Cardiac fibroblast (primary cell): ENCODE measurements around the gene CTF1.

ENCODE experiments used
- DNase-seq, 2 donors: peaks; one replicate each; pipeline versions ENCODE4 v3.0.0 to v3.0.0-alpha.2; 2010; ENCODE audit warnings: low read depth in 2 of 2
- H3K4me3 ChIP-seq, 2 donors: replicated peaks in 1 of 2; 1 replicate in 1 of 2; 2 replicates in 1 of 2; pipeline ENCODE4 v1.5.1; 2011; ENCODE audit warnings: low read depth in 2 of 2, low read length in 2 of 2, mild to moderate bottlenecking in 2 of 2, moderate library complexity in 1 of 2
- TF ChIP-seq, protein P1 (sequence below): IDR thresholded peaks from one replicate; pipeline ENCODE4 v1.5.1; 2011; ENCODE audit warnings: low read depth, mild to moderate bottlenecking, low read length, inconsistent platforms

Gene CTF1

DNA sequence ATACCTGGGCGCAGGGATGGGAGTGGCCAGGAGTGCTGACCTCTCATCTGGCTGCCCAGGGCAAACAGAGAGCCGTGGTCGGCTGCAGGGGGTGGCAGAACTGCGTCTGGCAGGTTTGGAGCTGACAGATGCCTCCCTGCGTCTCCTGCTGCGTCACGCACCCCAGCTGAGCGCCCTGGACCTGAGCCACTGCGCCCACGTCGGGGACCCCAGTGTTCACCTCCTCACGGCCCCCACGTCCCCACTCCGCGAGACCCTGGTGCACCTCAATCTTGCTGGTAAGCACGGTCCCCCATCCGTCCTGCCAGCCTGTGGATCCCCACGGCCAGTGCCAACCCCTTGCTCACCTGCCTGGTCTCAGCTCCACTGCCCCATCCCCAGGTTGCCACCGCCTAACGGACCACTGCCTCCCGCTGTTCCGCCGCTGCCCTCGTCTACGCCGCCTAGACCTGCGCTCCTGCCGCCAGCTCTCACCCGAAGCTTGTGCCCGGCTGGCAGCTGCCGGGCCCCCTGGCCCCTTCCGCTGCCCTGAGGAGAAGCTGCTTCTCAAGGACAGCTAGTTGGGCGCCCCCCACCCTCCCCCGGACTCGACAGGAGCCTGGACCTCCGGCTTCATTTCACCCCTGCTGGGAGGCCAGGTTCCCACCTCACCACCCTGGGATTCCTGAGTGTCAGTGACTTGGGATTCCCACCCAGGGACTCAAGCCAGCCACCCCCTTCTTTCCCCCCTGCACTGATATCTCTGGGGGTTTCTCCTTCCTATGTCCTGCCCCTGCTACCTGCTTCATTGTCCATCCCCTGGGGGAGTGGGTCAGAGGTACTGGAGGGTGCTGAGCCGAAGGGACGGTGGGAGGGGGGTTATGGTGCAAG, 50.5 kb downstream of the CTF1 start:
- DNase-seq = no peak
- TF ChIP-seq, protein P1, sequence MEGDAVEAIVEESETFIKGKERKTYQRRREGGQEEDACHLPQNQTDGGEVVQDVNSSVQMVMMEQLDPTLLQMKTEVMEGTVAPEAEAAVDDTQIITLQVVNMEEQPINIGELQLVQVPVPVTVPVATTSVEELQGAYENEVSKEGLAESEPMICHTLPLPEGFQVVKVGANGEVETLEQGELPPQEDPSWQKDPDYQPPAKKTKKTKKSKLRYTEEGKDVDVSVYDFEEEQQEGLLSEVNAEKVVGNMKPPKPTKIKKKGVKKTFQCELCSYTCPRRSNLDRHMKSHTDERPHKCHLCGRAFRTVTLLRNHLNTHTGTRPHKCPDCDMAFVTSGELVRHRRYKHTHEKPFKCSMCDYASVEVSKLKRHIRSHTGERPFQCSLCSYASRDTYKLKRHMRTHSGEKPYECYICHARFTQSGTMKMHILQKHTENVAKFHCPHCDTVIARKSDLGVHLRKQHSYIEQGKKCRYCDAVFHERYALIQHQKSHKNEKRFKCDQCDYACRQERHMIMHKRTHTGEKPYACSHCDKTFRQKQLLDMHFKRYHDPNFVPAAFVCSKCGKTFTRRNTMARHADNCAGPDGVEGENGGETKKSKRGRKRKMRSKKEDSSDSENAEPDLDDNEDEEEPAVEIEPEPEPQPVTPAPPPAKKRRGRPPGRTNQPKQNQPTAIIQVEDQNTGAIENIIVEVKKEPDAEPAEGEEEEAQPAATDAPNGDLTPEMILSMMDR = no peak
- no peak overlapping the region for H3K4me3 ChIP-seq

DNA sequence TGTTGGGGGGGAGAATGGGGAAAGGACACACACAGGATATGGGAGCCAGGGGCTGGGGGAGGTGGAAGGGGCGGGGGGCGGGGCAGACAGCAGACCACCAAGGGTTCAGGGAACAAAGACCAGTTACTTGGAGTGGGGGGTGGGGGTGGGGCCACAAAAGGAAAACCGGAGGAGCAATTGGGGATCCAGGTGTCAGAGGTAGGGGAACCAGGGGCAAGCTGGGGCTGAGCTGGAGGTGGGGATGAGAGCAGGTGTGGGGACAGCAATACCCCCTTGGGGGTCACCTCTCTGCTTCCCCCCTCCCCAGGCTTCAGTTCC, 51.1 kb downstream of the CTF1 start:
- TF ChIP-seq, protein P1 = no peak
- no peak overlapping the region for H3K4me3 ChIP-seq
- DNase-seq = no peak

DNA sequence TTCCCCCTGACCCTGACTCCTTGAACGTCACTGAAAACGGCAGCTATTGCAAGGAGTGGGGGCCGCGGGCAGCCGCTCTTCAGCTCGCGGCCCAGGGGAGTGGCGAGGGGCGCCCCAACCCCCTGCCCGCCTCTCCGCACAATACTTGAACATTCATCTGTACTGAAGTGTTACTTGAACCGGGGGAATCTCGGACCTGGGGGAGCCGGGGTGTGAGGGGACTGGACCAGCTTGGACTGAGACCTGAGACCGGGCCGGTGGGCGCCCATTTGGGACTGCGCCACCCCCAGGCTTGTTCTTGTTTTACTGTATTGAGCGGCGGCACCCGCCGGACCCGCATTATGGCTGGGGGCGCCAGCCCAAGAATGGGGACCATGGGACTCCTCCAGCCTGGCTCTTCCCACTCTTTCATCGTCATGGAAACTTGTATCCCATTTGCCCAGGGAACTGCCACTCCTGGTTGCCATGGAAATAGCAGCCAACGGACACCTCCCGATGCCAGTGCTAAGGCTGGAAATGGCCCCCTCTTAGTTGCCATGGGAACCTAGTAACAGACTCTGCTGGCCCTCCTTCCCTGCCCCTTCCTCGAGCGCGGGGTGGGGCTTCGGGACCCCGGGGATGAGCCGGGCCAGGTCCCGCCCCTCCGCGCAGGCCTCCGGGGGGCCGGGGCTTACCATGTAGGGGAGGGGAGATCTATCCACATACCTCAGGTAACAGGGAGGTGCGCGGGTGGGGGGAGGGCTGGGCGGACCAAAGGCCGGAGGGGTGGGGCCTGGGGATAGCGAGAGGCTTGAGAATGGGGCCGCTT, 51.6 kb downstream of the CTF1 start:
- peak overlapping the region; percentile 83 to 86 for H3K4me3 ChIP-seq
- TF ChIP-seq, protein P1 = no peak
- DNase-seq = peak; percentile 98 to 99

DNA sequence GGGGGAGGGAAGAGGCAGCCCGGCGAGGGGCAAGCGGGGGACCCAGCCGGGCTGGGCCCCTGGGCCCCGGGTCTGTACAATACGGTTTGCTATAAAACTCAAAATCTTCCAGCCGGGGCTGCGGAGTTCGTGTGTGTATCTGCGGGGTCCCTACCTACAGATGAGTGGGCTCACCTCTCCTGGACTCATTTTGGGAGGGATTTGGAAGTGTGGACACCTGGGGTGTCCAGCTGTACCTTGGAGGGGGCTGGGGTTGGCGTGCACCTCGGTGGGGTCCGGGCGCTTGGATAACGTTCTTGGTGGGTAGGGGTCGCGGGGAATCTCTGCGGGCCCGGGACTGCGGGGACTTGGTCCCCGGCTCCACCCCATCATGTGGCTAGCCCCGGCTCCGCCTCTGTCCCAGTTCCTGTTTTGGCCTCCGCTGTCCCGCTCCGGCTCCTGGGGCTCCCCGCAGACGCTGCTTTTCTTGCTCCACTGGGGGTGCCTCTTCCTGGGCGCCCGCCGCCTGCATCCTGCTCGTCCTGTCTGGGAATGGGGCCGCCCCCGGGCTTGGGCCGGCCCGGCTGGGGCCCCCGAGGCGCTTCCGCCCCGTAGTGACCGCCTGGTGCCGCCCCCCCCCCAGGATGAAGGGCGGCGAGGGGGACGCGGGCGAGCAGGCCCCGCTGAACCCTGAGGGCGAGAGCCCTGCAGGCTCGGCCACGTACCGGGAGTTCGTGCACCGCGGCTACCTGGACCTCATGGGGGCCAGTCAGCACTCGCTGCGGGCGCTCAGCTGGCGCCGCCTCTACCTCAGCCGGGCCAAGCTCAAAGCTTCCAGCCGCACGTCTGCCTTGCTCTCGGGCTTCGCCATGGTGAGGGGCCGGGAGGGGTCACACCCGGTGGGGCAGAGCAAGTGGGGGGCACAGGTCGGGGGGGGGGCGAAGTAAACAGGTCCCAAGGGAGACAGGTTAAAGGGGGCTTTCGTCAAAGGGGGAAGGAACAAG, 52.5 kb downstream of the CTF1 start, which contains the start of gene ORAI3:
Gene ORAI3 (plus strand): TSS at position 402 of the 983 bp plus-strand sequence. CDS start 222 bp downstream, at position 624.
- TF ChIP-seq, protein P1 = no peak

DNA sequence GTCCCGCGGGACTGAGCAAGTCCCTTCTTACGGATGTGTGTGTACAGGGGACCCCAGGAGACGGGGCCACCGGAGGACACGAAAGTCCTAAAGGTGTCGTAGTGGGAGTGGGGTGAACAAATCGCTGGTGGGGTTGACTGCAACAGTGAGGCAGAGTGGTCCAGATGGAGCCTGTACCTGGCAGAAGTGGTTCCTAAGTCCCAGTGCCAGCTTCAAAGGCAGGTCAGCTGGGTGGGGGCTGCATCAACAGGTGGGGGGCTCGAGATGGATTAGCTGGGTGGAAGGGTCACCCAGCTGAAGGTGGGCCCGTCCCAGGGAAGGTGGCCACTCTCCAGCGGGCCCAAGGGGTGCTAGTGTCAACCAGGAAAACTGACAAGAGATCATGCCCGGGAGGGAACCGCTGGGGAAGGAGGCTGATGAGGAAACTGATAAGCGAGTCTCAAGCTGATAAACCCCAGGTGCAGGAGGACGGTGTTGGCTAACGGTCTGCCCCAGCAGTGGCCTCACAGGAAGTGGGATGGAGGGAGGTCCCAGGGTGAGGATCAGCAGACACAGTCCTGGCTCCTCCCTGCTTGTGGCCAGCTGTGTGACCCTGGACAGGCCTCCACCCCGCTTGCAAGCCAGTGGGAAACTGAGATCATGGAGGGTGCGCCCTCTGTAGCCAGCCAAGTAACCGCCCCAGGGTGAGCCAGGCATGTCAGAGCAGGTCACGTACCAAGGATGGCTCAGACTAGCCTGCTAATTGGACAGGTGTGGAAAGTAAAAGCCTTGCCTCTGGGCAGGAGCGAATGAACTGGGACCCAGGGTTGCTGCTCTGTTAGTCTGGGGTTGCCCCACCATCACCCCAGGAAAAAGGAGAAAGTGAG, 53.5 kb downstream of the CTF1 start:
- H3K4me3 ChIP-seq = peak overlapping the region; percentile 83 to 86
- TF ChIP-seq, protein P1 = no peak
- peak; percentile 90 to 93 for DNase-seq

More for the DNA sequence above, 52.5 kb downstream of the CTF1 start, which contains the start of gene ORAI3:
- DNase-seq = peak; percentile 62 to 78
- H3K4me3 ChIP-seq = peak within 1 kb of the TSS; percentile 83 to 86
